SK-N-SH treated with all-trans-retinoic acid at 6 μM for 48 hours (cell line): ENCODE measurements around the gene CILP2.

ENCODE experiments used
- ARNTL ChIP-seq: fragments of 450-650 bp; formaldehyde crosslinking; IDR thresholded peaks from 2 replicates; pipeline ENCODE4 v1.5.0; 2020; ENCODE audit warnings: low read depth, mild to moderate bottlenecking, moderate library complexity, borderline replicate concordance
- ESRRG ChIP-seq: fragments of 250-450 bp; sonication (Bioruptor Pico); IDR thresholded peaks from 2 replicates; pipeline ENCODE4 v1.6.1; 2021; ENCODE audit warnings: mild to moderate bottlenecking
- OSR1 ChIP-seq: fragments of 250-450 bp; sonication (Bioruptor Pico); IDR thresholded peaks from 2 replicates; pipeline ENCODE4 v1.8.0; 2022; ENCODE audit warnings: moderate library complexity, mild to moderate bottlenecking, inconsistent platforms
- PPARA ChIP-seq: fragments of 250-450 bp; sonication (Bioruptor Pico); IDR thresholded peaks from 2 replicates; pipeline ENCODE4 v1.5.0; 2020; ENCODE audit warnings: mild to moderate bottlenecking, borderline replicate concordance
- RARB ChIP-seq: fragments of 250-450 bp; sonication (Bioruptor Pico); IDR thresholded peaks from 2 replicates; pipeline ENCODE4 v1.8.0; 2021; ENCODE audit warnings: mild to moderate bottlenecking, moderate library complexity
- TCF4 ChIP-seq: fragments of 250-450 bp; sonication (Bioruptor Pico); IDR thresholded peaks from 2 replicates; pipeline ENCODE4 v1.8.0; 2021; ENCODE audit warnings: mild to moderate bottlenecking, moderate library complexity, borderline replicate concordance
- ZC3H10 ChIP-seq: fragments of 250-450 bp; sonication (Bioruptor Pico); IDR thresholded peaks from 2 replicates; pipeline ENCODE4 v1.5.1; 2021; ENCODE audit warnings: mild to moderate bottlenecking, moderate library complexity
- ZFP3 ChIP-seq: fragments of 250-450 bp; sonication (Bioruptor Pico); IDR thresholded peaks from 2 replicates; pipeline ENCODE4 v1.5.0; 2020; ENCODE audit warnings: mild to moderate bottlenecking, moderate library complexity
- ZNF565 ChIP-seq: fragments of 450-650 bp; formaldehyde crosslinking; conservative IDR thresholded peaks from 2 replicates; pipeline ENCODE4 v1.5.0; 2020; ENCODE audit warnings: low read depth, mild to moderate bottlenecking, moderate library complexity
- TF ChIP-seq, protein P1 (sequence below): fragments of 250-450 bp; sonication (Bioruptor Pico); IDR thresholded peaks from 2 replicates; pipeline ENCODE4 v1.8.0; 2020; ENCODE audit warnings: mild to moderate bottlenecking, moderate library complexity, borderline replicate concordance

DNA sequence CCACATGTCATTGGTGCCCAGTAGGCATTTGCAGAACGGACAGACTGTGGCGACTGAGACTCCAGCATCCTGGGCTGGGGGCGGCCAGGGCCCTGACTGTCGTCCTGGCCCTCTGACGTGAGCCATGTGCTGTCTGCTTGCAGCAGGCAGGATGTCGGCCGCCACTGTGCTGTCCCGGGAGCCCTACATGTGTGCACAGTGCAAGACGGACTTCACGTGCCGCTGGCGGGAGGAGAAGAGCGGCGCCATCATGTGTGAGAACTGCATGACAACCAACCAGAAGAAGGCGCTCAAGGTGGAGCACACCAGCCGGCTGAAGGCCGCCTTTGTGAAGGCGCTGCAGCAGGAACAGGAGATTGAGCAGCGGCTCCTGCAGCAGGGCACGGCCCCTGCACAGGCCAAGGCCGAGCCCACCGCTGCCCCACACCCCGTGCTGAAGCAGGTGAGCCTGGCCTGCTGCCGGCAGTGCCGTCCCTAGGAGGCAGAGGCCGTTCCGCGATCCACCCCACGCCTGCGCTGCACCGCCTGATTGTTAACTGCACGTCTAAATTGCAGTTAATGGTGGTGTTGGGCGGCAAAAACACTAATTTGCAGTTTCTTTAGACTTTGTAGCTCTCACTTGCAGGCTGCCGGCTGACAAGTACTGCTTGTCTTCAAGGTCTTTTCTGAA lies 37.0 kb upstream of the CILP2 start:
- TF ChIP-seq PPARA (CRISPR knock-in tag) (no peak), RARB (CRISPR knock-in tag) (no peak), ARNTL (CRISPR knock-in tag) (no peak), ZC3H10 (CRISPR knock-in tag) (no peak), ESRRG (CRISPR knock-in tag) (no peak), ZFP3 (CRISPR knock-in tag) (no peak), OSR1 (CRISPR knock-in tag) (no peak), ZNF565 (CRISPR knock-in tag) (no peak), TCF4 (CRISPR knock-in tag) (no peak)
- TF ChIP-seq, protein P1, sequence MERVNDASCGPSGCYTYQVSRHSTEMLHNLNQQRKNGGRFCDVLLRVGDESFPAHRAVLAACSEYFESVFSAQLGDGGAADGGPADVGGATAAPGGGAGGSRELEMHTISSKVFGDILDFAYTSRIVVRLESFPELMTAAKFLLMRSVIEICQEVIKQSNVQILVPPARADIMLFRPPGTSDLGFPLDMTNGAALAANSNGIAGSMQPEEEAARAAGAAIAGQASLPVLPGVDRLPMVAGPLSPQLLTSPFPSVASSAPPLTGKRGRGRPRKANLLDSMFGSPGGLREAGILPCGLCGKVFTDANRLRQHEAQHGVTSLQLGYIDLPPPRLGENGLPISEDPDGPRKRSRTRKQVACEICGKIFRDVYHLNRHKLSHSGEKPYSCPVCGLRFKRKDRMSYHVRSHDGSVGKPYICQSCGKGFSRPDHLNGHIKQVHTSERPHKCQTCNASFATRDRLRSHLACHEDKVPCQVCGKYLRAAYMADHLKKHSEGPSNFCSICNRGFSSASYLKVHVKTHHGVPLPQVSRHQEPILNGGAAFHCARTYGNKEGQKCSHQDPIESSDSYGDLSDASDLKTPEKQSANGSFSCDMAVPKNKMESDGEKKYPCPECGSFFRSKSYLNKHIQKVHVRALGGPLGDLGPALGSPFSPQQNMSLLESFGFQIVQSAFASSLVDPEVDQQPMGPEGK (CRISPR knock-in tag) = no peak
